Hepatocyte (in vitro differentiated cells): ENCODE measurements around the gene GNG7. TPM values are rescaled to one million over a fixed set of nuclear protein-coding genes. Genes with fewer than 3 reads are reported as not detected.

Experiments used
- DNase-seq: peaks from one replicate; pipeline ENCODE4 v3.0.0-alpha.2; 2016; ENCODE audit warnings: low spot score
- H2AFZ ChIP-seq: fragments of 200-600 bp; sonication (generic); 2 replicates; pipeline ENCODE4 v1.6.0; 2016; ENCODE audit warnings: antibody characterized with exemption, mild to moderate bottlenecking
- H3K27ac ChIP-seq: fragments of 200-600 bp; sonication (generic); 2 replicates; pipeline ENCODE4 v1.5.1; 2016; ENCODE audit warnings: mild to moderate bottlenecking
- H3K27me3 ChIP-seq: fragments of 200-600 bp; sonication (generic); 2 replicates; pipeline ENCODE4 v1.6.1; 2016
- H3K36me3 ChIP-seq: fragments of 200-600 bp; sonication (generic); replicated peaks from 2 replicates; pipeline ENCODE4 v1.5.1; 2016; ENCODE audit warnings: low read depth; ENCODE audit not compliant: insufficient read depth
- H3K4me1 ChIP-seq: fragments of 200-600 bp; sonication (generic); 2 replicates; pipeline ENCODE4 v1.5.1; 2016; ENCODE audit warnings: mild to moderate bottlenecking, moderate library complexity; ENCODE audit not compliant: insufficient read depth
- H3K4me2 ChIP-seq: fragments of 200-600 bp; sonication (generic); 2 replicates; pipeline ENCODE4 v1.6.0; 2016
- H3K4me3 ChIP-seq: fragments of 200-600 bp; sonication (generic); 2 replicates; pipeline ENCODE4 v1.5.1; 2016; ENCODE audit warnings: mild to moderate bottlenecking
- H3K79me2 ChIP-seq: fragments of 200-600 bp; sonication (generic); 2 replicates; pipeline ENCODE4 v1.6.0; 2017; ENCODE audit warnings: mild to moderate bottlenecking
- H3K9me2 ChIP-seq: fragments of 200-600 bp; sonication (generic); replicated peaks from 2 replicates; pipeline ENCODE4 v1.6.0; 2017; ENCODE audit warnings: mild to moderate bottlenecking; ENCODE audit not compliant: insufficient read depth
- H3K9me3 ChIP-seq: fragments of 200-600 bp; sonication (generic); 2 replicates; pipeline ENCODE4 v1.5.1; 2016; ENCODE audit warnings: low read depth, mild to moderate bottlenecking
- H4K20me1 ChIP-seq: fragments of 200-600 bp; sonication (generic); 2 replicates; pipeline ENCODE4 v1.6.0; 2016; ENCODE audit warnings: mild to moderate bottlenecking; ENCODE audit not compliant: insufficient read depth, poor library complexity, severe bottlenecking
- CTCF ChIP-seq: fragments of 200-600 bp; sonication (generic); IDR thresholded peaks from 2 replicates; pipeline ENCODE4 v1.5.1; 2016; ENCODE audit warnings: antibody characterized with exemption, mild to moderate bottlenecking; ENCODE audit not compliant: poor library complexity
- EZH2 ChIP-seq: fragments of 200-600 bp; sonication (generic); IDR thresholded peaks from 2 replicates; pipeline ENCODE4 v1.6.1; 2016; ENCODE audit warnings: antibody characterized with exemption, mild to moderate bottlenecking, borderline replicate concordance
- EZH2phosphoT487 ChIP-seq: fragments of 200-600 bp; sonication (generic); IDR thresholded peaks from one replicate; pipeline ENCODE4 v1.6.1; 2018; ENCODE audit warnings: antibody characterized with exemption, mild to moderate bottlenecking, low read depth, moderate library complexity; ENCODE audit not compliant: unreplicated experiment, severe bottlenecking
- WGBS: methylation state at CpG from one replicate; pipeline ENCODE4 v1.1.6; 2016; ENCODE audit warnings: low lambda C conversion rate; ENCODE audit errors: missing lambda C conversion rate; 5-methylcytosine and 5-hydroxymethylcytosine counted together
- polyA plus RNA-seq: library from polyadenylated mRNA; unstranded; fragments of >200 nt; fragmentation: Nextera tagmentation; extraction: Ambion mirVana; gene quantifications from 2 replicates; pipeline ENCODE4 v1.2.1, GENCODE V29; 2016
- total RNA-seq: library from RNA; depleted of rRNA; stranded (reverse); fragments of >200 nt; gene quantifications from 2 replicates; pipeline ENCODE4 v1.2.3, GENCODE V29; 2014

GNG7 gene
- total and polyA plus RNA-seq, 2 experiments from 2014 or later = 1.2 to 1.9 TPM

- no peaks in the 10 kb centered on the region for H3K27me3 ChIP-seq
- TF ChIP-seq CTCF = peak; percentile 91
- TF ChIP-seq EZH2phosphoT487 = no peak
- no peaks in the 10 kb centered on the region for H3K36me3 ChIP-seq
- H3K9me3 ChIP-seq = no peaks in the 10 kb centered on the region
- peak overlapping the region; percentile 89 for H3K27ac ChIP-seq
- H3K79me2 ChIP-seq = no peaks in the 10 kb centered on the region
- H3K4me1 ChIP-seq = peaks cover 35% of the 10 kb centered on the region
- peak overlapping the region; percentile 93 for H3K4me2 ChIP-seq
- H3K9me2 ChIP-seq = no peaks in the 10 kb centered on the region
- WGBS = 1% methylated on average over 47 of the region's 47 CpGs
- peak overlapping the region; percentile 9 for H3K4me3 ChIP-seq
- H4K20me1 ChIP-seq = no peaks in the 10 kb centered on the region
- DNase-seq = peak; percentile 93
- H2AFZ ChIP-seq = peak overlapping the region; percentile 49
Observed at GRCh38 chr19:2578901-2579677, 123.4 kb downstream of the GNG7 start.

GRCh38 chr19:2578391-2578890 is 124.1 kb downstream of the GNG7 start:
- Histone ChIP-seq H3K4me3 (no peak overlapping the region), H3K27me3 (no peaks in the 10 kb centered on the region)
- WGBS = 21% methylated on average over 13 of the region's 13 CpGs

GRCh38 chr19:2577722-2578335 is 124.7 kb downstream of the GNG7 start:
- no peaks in the 10 kb centered on the region for H3K36me3 ChIP-seq
- H3K4me2 ChIP-seq = peak overlapping the region; percentile 93
- H3K27me3 ChIP-seq = no peaks in the 10 kb centered on the region
- 85% methylated on average over 18 of the region's 18 CpGs for whole genome bisulfite sequencing
- H3K9me3 ChIP-seq = no peaks in the 10 kb centered on the region
- H3K79me2 ChIP-seq = no peaks in the 10 kb centered on the region
- H4K20me1 ChIP-seq = no peaks in the 10 kb centered on the region
- peak overlapping the region; percentile 89 for H3K27ac ChIP-seq
- no peak overlapping the region for H3K4me3 ChIP-seq
- no peaks in the 10 kb centered on the region for H3K9me2 ChIP-seq
- no peak for DNase-seq
- TF ChIP-seq CTCF (no peak), EZH2phosphoT487 (no peak), EZH2 (no peak)
- peaks cover 35% of the 10 kb centered on the region for H3K4me1 ChIP-seq
- no peak overlapping the region for H2AFZ ChIP-seq

More at GRCh38 chr19:2578391-2578890, 124.1 kb downstream of the GNG7 start:
- Histone ChIP-seq H3K4me1 (peaks cover 35% of the 10 kb centered on the region), H3K9me2 (no peaks in the 10 kb centered on the region), H3K27ac (peak overlapping the region; percentile 89), H2AFZ (no peak overlapping the region), H3K4me2 (peak overlapping the region; percentile 93), H3K36me3 (no peaks in the 10 kb centered on the region), H4K20me1 (no peaks in the 10 kb centered on the region), H3K9me3 (no peaks in the 10 kb centered on the region), H3K79me2 (no peaks in the 10 kb centered on the region)
- peak; percentile 52 for DNase-seq
- no peak for TF ChIP-seq EZH2phosphoT487
- no peak for TF ChIP-seq CTCF
- no peak for TF ChIP-seq EZH2
